SU-DHL-6 (cell line): Measurements from ENCODE around the gene TDG.

Experiments
- H2AFZ ChIP-seq: fragments of 200-600 bp; sonication (generic); 2 replicates; pipeline ENCODE4 v1.6.1; 2014; ENCODE audit warnings: low read depth, mild to moderate bottlenecking, moderate library complexity, mixed read lengths, antibody characterized with exemption, low read length; ENCODE audit not compliant: severe bottlenecking
- H3F3A ChIP-seq: fragments of 200-600 bp; shearing (Covaris generic); 2 replicates; pipeline ENCODE4 v1.6.0; 2016; ENCODE audit warnings: antibody characterized with exemption, mild to moderate bottlenecking; ENCODE audit not compliant: insufficient read depth
- H3K27ac ChIP-seq: fragments of 200-600 bp; sonication (generic); 2 replicates; pipeline ENCODE4 v1.5.1; 2016; ENCODE audit warnings: low read depth, mild to moderate bottlenecking, low read length, moderate library complexity, mixed read lengths
- H3K27me3 ChIP-seq: fragments of 200-600 bp; sonication (generic), shearing (Covaris generic); 2 replicates; pipeline ENCODE4 v1.6.0; 2014; ENCODE audit warnings: mild to moderate bottlenecking, low read length
- H3K36me3 ChIP-seq: fragments of 200-600 bp; sonication (generic); 2 replicates; pipeline ENCODE4 v1.6.1; 2014; ENCODE audit warnings: mild to moderate bottlenecking, low read length, mixed read lengths
- H3K4me2 ChIP-seq: fragments of 300-600, 200-600 bp; shearing (Covaris generic), sonication (generic); 2 replicates; pipeline ENCODE4 v1.6.0; 2014; ENCODE audit warnings: low read length, low read depth, mild to moderate bottlenecking; ENCODE audit not compliant: poor library complexity, severe bottlenecking
- H3K4me3 ChIP-seq: fragments of 200-600 bp; sonication (generic); 2 replicates; pipeline ENCODE4 v1.5.1; 2014; ENCODE audit warnings: antibody characterized with exemption, low read length, mild to moderate bottlenecking, mixed read lengths; ENCODE audit not compliant: insufficient read depth, poor library complexity, severe bottlenecking
- H3K79me2 ChIP-seq: fragments of 200-600 bp; sonication (generic); 2 replicates; pipeline ENCODE4 v1.6.1; 2014; ENCODE audit warnings: mild to moderate bottlenecking, low read length, moderate library complexity; ENCODE audit not compliant: insufficient read depth
- H3K9ac ChIP-seq: fragments of 200-600 bp; sonication (generic); 2 replicates; pipeline ENCODE4 v1.7.0; 2014; ENCODE audit warnings: mild to moderate bottlenecking, low read length
- H3K9me2 ChIP-seq: fragments of 200-600 bp; sonication (generic); replicated peaks from 2 replicates; pipeline ENCODE4 v1.6.1; 2014; ENCODE audit warnings: low read length; ENCODE audit not compliant: insufficient read depth
- H3K9me3 ChIP-seq: fragments of 200-600 bp; sonication (generic); 2 replicates; pipeline ENCODE4 v1.6.1; 2014; ENCODE audit warnings: low read length, mixed read lengths; ENCODE audit not compliant: insufficient read depth
- H4K20me1 ChIP-seq: fragments of 200-600 bp; sonication (generic); 2 replicates; pipeline ENCODE4 v1.6.1; 2014; ENCODE audit warnings: low read depth, mild to moderate bottlenecking, antibody characterized with exemption, low read length, moderate library complexity, mixed read lengths
- CTCF ChIP-seq: fragments of 200-600 bp; sonication (generic); IDR thresholded peaks from one replicate; pipeline ENCODE4 v1.5.1; 2017; ENCODE audit warnings: antibody characterized with exemption, mild to moderate bottlenecking, low read length, moderate library complexity; ENCODE audit not compliant: insufficient read depth, poor library complexity, severe bottlenecking
- EZH2phosphoT487 ChIP-seq: fragments of 200-600 bp; sonication (generic), shearing (Covaris generic); conservative IDR thresholded peaks from 2 replicates; pipeline ENCODE4 v1.6.1; 2018; ENCODE audit warnings: mild to moderate bottlenecking, antibody characterized with exemption, low read length, moderate library complexity, mixed read lengths

Gene TDG

DNA sequence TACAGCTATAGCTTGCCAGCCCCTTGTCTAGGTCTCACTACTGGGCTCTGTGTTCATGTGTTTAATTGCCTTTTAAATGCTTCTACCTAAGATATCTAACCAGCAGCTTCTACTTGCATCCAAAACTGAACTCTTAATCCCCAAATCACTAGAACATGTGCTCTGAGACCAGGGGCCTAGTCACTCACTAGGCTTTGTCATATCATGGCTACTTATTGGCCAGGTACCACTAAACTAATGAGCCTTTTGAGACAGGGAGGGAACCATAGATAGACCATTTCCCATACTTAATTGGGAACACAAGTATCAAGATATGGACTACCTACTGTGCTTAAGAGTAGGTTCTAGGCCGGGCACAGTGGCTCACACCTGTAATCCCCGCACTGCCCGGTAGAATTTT, 29.0 kb upstream of the TDG start:
- Histone ChIP-seq H3K27ac (no peak overlapping the region), H3K36me3 (peaks cover 29% of the 10 kb centered on the region), H3K27me3 (no peaks in the 10 kb centered on the region), H3K4me3 (no peak overlapping the region), H3K9me3 (no peaks in the 10 kb centered on the region), H3K4me2 (no peak overlapping the region), H3K9ac (no peak overlapping the region), H4K20me1 (0 out of 2 replicates have a peak, but pooled peaks cover 3% of the 10 kb centered on the region), H3F3A (peaks cover 4% of the 10 kb centered on the region; the same call in 1 of the 2 replicates), H3K79me2 (no peaks in the 10 kb centered on the region), H3K9me2 (no peaks in the 10 kb centered on the region), H2AFZ (no peak overlapping the region)
- TF ChIP-seq CTCF = no peak

DNA sequence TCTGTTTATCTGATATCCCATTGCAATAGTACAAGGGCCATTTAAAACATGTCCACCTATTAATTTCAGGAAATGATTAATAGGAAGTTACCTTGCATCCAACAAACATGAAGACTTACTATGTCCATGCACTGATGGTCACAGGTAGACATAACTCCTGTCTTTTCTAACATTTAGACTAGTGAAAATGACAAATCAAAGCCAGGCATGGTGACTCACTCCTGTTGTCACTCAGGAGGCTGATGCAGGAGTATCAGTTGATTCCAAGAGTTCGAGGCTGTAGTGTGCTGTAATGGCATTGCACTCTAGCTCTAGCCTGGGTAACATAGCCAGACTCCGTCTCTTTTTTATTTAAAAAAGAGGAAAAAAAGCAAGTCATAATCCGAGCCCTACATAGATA, 20.7 kb upstream of the TDG start:
- no peaks in the 10 kb centered on the region for H4K20me1 ChIP-seq
- H3F3A ChIP-seq = no peaks in the 10 kb centered on the region
- H3K36me3 ChIP-seq = peaks cover 32% of the 10 kb centered on the region; the same call in 1 of the 2 replicates

GRCh38 chr12:103947871-103948555, 17.7 kb upstream of the TDG start:
- H3F3A ChIP-seq = no peaks in the 10 kb centered on the region; the same call in 1 of the 2 replicates
- H3K4me2 ChIP-seq = no peak overlapping the region
- H3K9ac ChIP-seq = no peak overlapping the region
- H4K20me1 ChIP-seq = no peaks in the 10 kb centered on the region
- H3K79me2 ChIP-seq = no peaks in the 10 kb centered on the region
- no peak overlapping the region for H2AFZ ChIP-seq
- TF ChIP-seq EZH2phosphoT487 (no peak), CTCF (no peak)
- no peaks in the 10 kb centered on the region for H3K27me3 ChIP-seq
- no peaks in the 10 kb centered on the region for H3K9me2 ChIP-seq
- peaks cover 31% of the 10 kb centered on the region for H3K36me3 ChIP-seq
- H3K9me3 ChIP-seq = no peaks in the 10 kb centered on the region
- no peak overlapping the region for H3K4me3 ChIP-seq
- H3K27ac ChIP-seq = no peak overlapping the region

More for the DNA sequence above, 20.7 kb upstream of the TDG start:
- no peaks in the 10 kb centered on the region for H3K9me2 ChIP-seq
- no peak for TF ChIP-seq CTCF
- TF ChIP-seq EZH2phosphoT487 = no peak
- no peaks in the 10 kb centered on the region for H3K79me2 ChIP-seq
- no peak overlapping the region for H3K4me2 ChIP-seq
- H3K27ac ChIP-seq = no peak overlapping the region
- H3K4me3 ChIP-seq = no peak overlapping the region
- H2AFZ ChIP-seq = no peak overlapping the region
- no peak overlapping the region for H3K9ac ChIP-seq
- H3K9me3 ChIP-seq = no peaks in the 10 kb centered on the region
- H3K27me3 ChIP-seq = no peaks in the 10 kb centered on the region
